ENCODE results near the gene RBP2. TPM values are rescaled to one million over a fixed set of nuclear protein-coding genes. Genes with fewer than 3 reads are reported as not detected.
A peak's percentile ranks its signal among the peaks of the same experiment; 100 is the strongest.

The RBP2 gene
- polyA plus RNA-seq, 6 donors from 2014 or later, result not detected

- H3K36me3 Mint-ChIP-seq, result no peaks in the 10 kb centered on the region
- no peaks in the 10 kb centered on the region for H3K27me3 Mint-ChIP-seq
- ATAC-seq (ENCODE audit: low read depth in 2 of 2), result no peak
- H3K27ac Mint-ChIP-seq, result peak overlapping the region in 1 of 6 donors; percentile 29
- no peak for DNase-seq
- no peak overlapping the region for H3K4me3 Mint-ChIP-seq
- peaks cover 0 to 1% (median 0%) of the 10 kb centered on the region in 7 donors for H3K9me3 Mint-ChIP-seq
- H3K4me1 Mint-ChIP-seq, result no peaks in the 10 kb centered on the region
These were observed 26.2 kb downstream of the RBP2 start for GRCh38 chr3:139450159-139450558.

GRCh38 chr3:139449566-139449965 lies 26.8 kb downstream of the RBP2 start:
- Mint-ChIP-seq H3K36me3 (no peaks in the 10 kb centered on the region), H3K27me3 (no peaks in the 10 kb centered on the region), H3K4me3 (no peak overlapping the region), H3K27ac (no peak overlapping the region), H3K9me3 (peaks cover 0 to 1% (median 0%) of the 10 kb centered on the region in 7 donors), H3K4me1 (no peaks in the 10 kb centered on the region)
- ATAC-seq (ENCODE audit: low read depth in 2 of 2) (no peak), DNase-seq (no peak)

GRCh38 chr3:139448104-139448503 lies 28.2 kb downstream of the RBP2 start:
- Mint-ChIP-seq H3K9me3 (no peaks in the 10 kb centered on the region), H3K4me3 (no peak overlapping the region), H3K27me3 (no peaks in the 10 kb centered on the region), H3K27ac (no peak overlapping the region), H3K36me3 (no peaks in the 10 kb centered on the region), H3K4me1 (no peaks in the 10 kb centered on the region)
- ATAC-seq (ENCODE audit: low read depth in 2 of 2) (no peak), DNase-seq (no peak)

GRCh38 chr3:139447486-139447885 lies 28.8 kb downstream of the RBP2 start:
- no peak for DNase-seq
- Mint-ChIP-seq H3K4me1 (no peaks in the 10 kb centered on the region), H3K4me3 (no peak overlapping the region), H3K9me3 (no peaks in the 10 kb centered on the region), H3K27me3 (no peaks in the 10 kb centered on the region), H3K27ac (no peak overlapping the region), H3K36me3 (no peaks in the 10 kb centered on the region)
- no peak for ATAC-seq (ENCODE audit: low read depth in 2 of 2)

GRCh38 chr3:139444446-139444845 lies 31.9 kb downstream of the RBP2 start:
- ATAC-seq (ENCODE audit: low read depth in 2 of 2) (no peak), DNase-seq (no peak)
- no peaks in the 10 kb centered on the region for H3K27me3 Mint-ChIP-seq
- H3K36me3 Mint-ChIP-seq, result no peaks in the 10 kb centered on the region
- H3K4me3 Mint-ChIP-seq, result no peak overlapping the region
- no peaks in the 10 kb centered on the region for H3K9me3 Mint-ChIP-seq
- no peaks in the 10 kb centered on the region for H3K4me1 Mint-ChIP-seq
- H3K27ac Mint-ChIP-seq, result no peak overlapping the region

- no peaks in the 10 kb centered on the region for H3K4me1 Mint-ChIP-seq
- no peaks in the 10 kb centered on the region for H3K36me3 Mint-ChIP-seq
- ATAC-seq (ENCODE audit: low read depth in 2 of 2) (no peak), DNase-seq (no peak)
- no peak overlapping the region for H3K4me3 Mint-ChIP-seq
- no peaks in the 10 kb centered on the region for H3K27me3 Mint-ChIP-seq
- no peak overlapping the region for H3K27ac Mint-ChIP-seq
- no peaks in the 10 kb centered on the region for H3K9me3 Mint-ChIP-seq
These were observed 33.1 kb downstream of the RBP2 start for GRCh38 chr3:139443186-139443585.

- no peak for DNase-seq
- Mint-ChIP-seq H3K27ac (no peak overlapping the region), H3K4me3 (peak overlapping the region in 1 of 8 donors; percentile 52), H3K36me3 (peaks cover 0 to under 1% of the 10 kb centered on the region in 2 donors), H3K9me3 (no peaks in the 10 kb centered on the region), H3K4me1 (no peaks in the 10 kb centered on the region), H3K27me3 (no peaks in the 10 kb centered on the region)
- no peak for ATAC-seq (ENCODE audit: low read depth in 2 of 2)
These were observed 34.7 kb downstream of the RBP2 start for GRCh38 chr3:139441656-139442055.

- Mint-ChIP-seq H3K27ac (no peak overlapping the region), H3K36me3 (peaks cover 0 to 8% of the 10 kb centered on the region in 2 donors), H3K4me1 (no peaks in the 10 kb centered on the region), H3K27me3 (no peaks in the 10 kb centered on the region), H3K9me3 (no peaks in the 10 kb centered on the region), H3K4me3 (no peak overlapping the region)
- no peak for ATAC-seq (ENCODE audit: low read depth in 2 of 2)
- DNase-seq, result no peak
These were observed 35.4 kb downstream of the RBP2 start for GRCh38 chr3:139440639-139441556.

GRCh38 chr3:139439278-139439677 lies 37.0 kb downstream of the RBP2 start:
- Mint-ChIP-seq H3K27me3 (no peaks in the 10 kb centered on the region), H3K27ac (no peak overlapping the region)
- no peak for ATAC-seq (ENCODE audit: low read depth in 2 of 2)

GRCh38 chr3:139434764-139435307 lies 41.5 kb downstream of the RBP2 start:
- H3K4me1 Mint-ChIP-seq, result no peaks in the 10 kb centered on the region
- H3K4me3 Mint-ChIP-seq, result no peak overlapping the region

More at GRCh38 chr3:139439278-139439677, 37.0 kb downstream of the RBP2 start:
- DNase-seq, result no peak
- H3K9me3 Mint-ChIP-seq, result no peaks in the 10 kb centered on the region
- no peaks in the 10 kb centered on the region for H3K4me1 Mint-ChIP-seq
- H3K4me3 Mint-ChIP-seq, result no peak overlapping the region
- H3K36me3 Mint-ChIP-seq, result peaks cover 0 to 10% of the 10 kb centered on the region in 2 donors

GRCh38 chr3:139434228-139434627 lies 42.1 kb downstream of the RBP2 start:
- peaks cover 0 to 7% (median 0%) of the 10 kb centered on the region in 7 donors for H3K9me3 Mint-ChIP-seq
- no peaks in the 10 kb centered on the region for H3K4me1 Mint-ChIP-seq
- DNase-seq (no peak), ATAC-seq (ENCODE audit: low read depth in 2 of 2) (no peak)
- H3K27me3 Mint-ChIP-seq, result no peaks in the 10 kb centered on the region
- H3K27ac Mint-ChIP-seq, result no peak overlapping the region
- peaks cover 0 to 32% of the 10 kb centered on the region in 2 donors for H3K36me3 Mint-ChIP-seq
- H3K4me3 Mint-ChIP-seq, result no peak overlapping the region

More at GRCh38 chr3:139434764-139435307, 41.5 kb downstream of the RBP2 start:
- Mint-ChIP-seq H3K27ac (no peak overlapping the region), H3K36me3 (peaks cover 0 to 32% of the 10 kb centered on the region in 2 donors), H3K9me3 (peaks cover 0 to 7% (median 0%) of the 10 kb centered on the region in 7 donors), H3K27me3 (no peaks in the 10 kb centered on the region)
- DNase-seq (no peak), ATAC-seq (ENCODE audit: low read depth in 2 of 2) (no peak)

GRCh38 chr3:139433089-139433488 lies 43.2 kb downstream of the RBP2 start:
- no peaks in the 10 kb centered on the region for H3K27me3 Mint-ChIP-seq
- H3K9me3 Mint-ChIP-seq, result peaks cover 0 to 7% (median 0%) of the 10 kb centered on the region in 7 donors
- H3K4me3 Mint-ChIP-seq, result no peak overlapping the region
- peaks cover 0 to 32% of the 10 kb centered on the region in 2 donors for H3K36me3 Mint-ChIP-seq
- ATAC-seq (ENCODE audit: low read depth in 2 of 2), result no peak
- no peak overlapping the region for H3K27ac Mint-ChIP-seq
- H3K4me1 Mint-ChIP-seq, result no peaks in the 10 kb centered on the region
- no peak for DNase-seq

- peak overlapping the region in 1 of 6 donors; percentile 6 for H3K27ac Mint-ChIP-seq
- H3K9me3 Mint-ChIP-seq, result peaks cover 0 to 7% (median 0%) of the 10 kb centered on the region in 7 donors
- ATAC-seq (ENCODE audit: low read depth in 2 of 2) (no peak), DNase-seq (no peak)
- H3K27me3 Mint-ChIP-seq, result no peaks in the 10 kb centered on the region
- peaks cover 0 to 6% (median 0%) of the 10 kb centered on the region in 3 donors for H3K4me1 Mint-ChIP-seq
- peaks cover 0 to 22% of the 10 kb centered on the region in 2 donors for H3K36me3 Mint-ChIP-seq
- no peak overlapping the region for H3K4me3 Mint-ChIP-seq
These were observed 45.8 kb downstream of the RBP2 start for GRCh38 chr3:139430493-139430892.

Measured in naive B cell (primary cell).